T-helper 2 cell treated with Interferon-gamma antibody and Interleukin-4, amounts not matched to agents 5 μg/mL and 100 μg/mL, for 36 hours (primary cell): Measurements from ENCODE around the gene EEFSEC.

Experiments used
- DNase-seq: peaks from one replicate; pipeline ENCODE4 v3.0.0; 2021; ENCODE audit warnings: low spot score
- H3K27ac Mint-ChIP-seq: one replicate; pipeline ENCODE4 v1.8.0; 2021; ENCODE audit warnings: mild to moderate bottlenecking, mixed read lengths
- H3K27me3 Mint-ChIP-seq: one replicate; pipeline ENCODE4 v1.8.0; 2021; ENCODE audit warnings: low read depth, mixed read lengths
- H3K36me3 Mint-ChIP-seq: one replicate; pipeline ENCODE4 v1.8.0; 2021; ENCODE audit warnings: low read depth, mixed read lengths
- H3K4me1 Mint-ChIP-seq: one replicate; pipeline ENCODE4 v1.8.0; 2021; ENCODE audit warnings: low read depth, mixed read lengths
- H3K4me3 Mint-ChIP-seq: one replicate; pipeline ENCODE4 v1.8.0; 2022; ENCODE audit warnings: mild to moderate bottlenecking, moderate library complexity, mixed read lengths
- H3K9me3 Mint-ChIP-seq: one replicate; pipeline ENCODE4 v1.8.0; 2021; ENCODE audit warnings: mixed read lengths

EEFSEC gene

GRCh38 chr3:128433837-128434165 lies 280.5 kb downstream of the EEFSEC start:
- peaks cover 51% of the 10 kb centered on the region for H3K27me3 Mint-ChIP-seq
- H3K36me3 Mint-ChIP-seq: no peaks in the 10 kb centered on the region
- DNase-seq: no peak
- no peak overlapping the region for H3K4me3 Mint-ChIP-seq
- H3K27ac Mint-ChIP-seq: no peak overlapping the region
- no peaks in the 10 kb centered on the region for H3K4me1 Mint-ChIP-seq
- H3K9me3 Mint-ChIP-seq: no peaks in the 10 kb centered on the region

- H3K27ac Mint-ChIP-seq: no peak overlapping the region
- no peaks in the 10 kb centered on the region for H3K9me3 Mint-ChIP-seq
- no peaks in the 10 kb centered on the region for H3K36me3 Mint-ChIP-seq
- H3K4me1 Mint-ChIP-seq: no peaks in the 10 kb centered on the region
- peaks cover 54% of the 10 kb centered on the region for H3K27me3 Mint-ChIP-seq
- H3K4me3 Mint-ChIP-seq: no peak overlapping the region
- DNase-seq: no peak
Measured at GRCh38 chr3:128434524-128434923, 281.2 kb downstream of the EEFSEC start.

GRCh38 chr3:128435058-128435457 lies 281.8 kb downstream of the EEFSEC start:
- no peaks in the 10 kb centered on the region for H3K4me1 Mint-ChIP-seq
- no peak for DNase-seq
- no peaks in the 10 kb centered on the region for H3K9me3 Mint-ChIP-seq
- no peaks in the 10 kb centered on the region for H3K36me3 Mint-ChIP-seq
- no peak overlapping the region for H3K4me3 Mint-ChIP-seq
- H3K27ac Mint-ChIP-seq: no peak overlapping the region
- peaks cover 55% of the 10 kb centered on the region for H3K27me3 Mint-ChIP-seq

GRCh38 chr3:128435561-128435960 lies 282.3 kb downstream of the EEFSEC start:
- H3K36me3 Mint-ChIP-seq: no peaks in the 10 kb centered on the region
- DNase-seq: no peak
- no peak overlapping the region for H3K4me3 Mint-ChIP-seq
- H3K9me3 Mint-ChIP-seq: no peaks in the 10 kb centered on the region
- no peaks in the 10 kb centered on the region for H3K4me1 Mint-ChIP-seq
- H3K27ac Mint-ChIP-seq: no peak overlapping the region
- peaks cover 52% of the 10 kb centered on the region for H3K27me3 Mint-ChIP-seq

GRCh38 chr3:128436214-128436613 lies 282.9 kb downstream of the EEFSEC start:
- H3K4me1 Mint-ChIP-seq: no peaks in the 10 kb centered on the region
- DNase-seq: no peak
- H3K9me3 Mint-ChIP-seq: no peaks in the 10 kb centered on the region
- H3K36me3 Mint-ChIP-seq: no peaks in the 10 kb centered on the region
- H3K27ac Mint-ChIP-seq: no peak overlapping the region
- H3K27me3 Mint-ChIP-seq: peaks cover 46% of the 10 kb centered on the region
- H3K4me3 Mint-ChIP-seq: no peak overlapping the region

- Mint-ChIP-seq H3K27me3 (peaks cover 36% of the 10 kb centered on the region), H3K36me3 (no peaks in the 10 kb centered on the region), H3K4me3 (no peak overlapping the region), H3K4me1 (no peaks in the 10 kb centered on the region), H3K27ac (no peak overlapping the region), H3K9me3 (no peaks in the 10 kb centered on the region)
- no peak for DNase-seq
Measured at GRCh38 chr3:128438488-128439072, 285.3 kb downstream of the EEFSEC start.

- no peak overlapping the region for H3K27ac Mint-ChIP-seq
- DNase-seq: no peak
- no peaks in the 10 kb centered on the region for H3K36me3 Mint-ChIP-seq
- H3K9me3 Mint-ChIP-seq: no peaks in the 10 kb centered on the region
- peaks cover 31% of the 10 kb centered on the region for H3K27me3 Mint-ChIP-seq
- H3K4me3 Mint-ChIP-seq: no peak overlapping the region
- H3K4me1 Mint-ChIP-seq: no peaks in the 10 kb centered on the region
Measured at GRCh38 chr3:128439226-128439625, 285.9 kb downstream of the EEFSEC start.

GRCh38 chr3:128442070-128442469 lies 288.8 kb downstream of the EEFSEC start:
- peaks cover under 1% of the 10 kb centered on the region for H3K4me1 Mint-ChIP-seq
- H3K27me3 Mint-ChIP-seq: peaks cover 22% of the 10 kb centered on the region
- H3K9me3 Mint-ChIP-seq: peaks cover 18% of the 10 kb centered on the region
- DNase-seq: no peak
- H3K27ac Mint-ChIP-seq: no peak overlapping the region
- peaks cover 2% of the 10 kb centered on the region for H3K36me3 Mint-ChIP-seq
- H3K4me3 Mint-ChIP-seq: no peak overlapping the region

GRCh38 chr3:128442949-128443348 lies 289.7 kb downstream of the EEFSEC start:
- no peak for DNase-seq
- H3K9me3 Mint-ChIP-seq: peaks cover 24% of the 10 kb centered on the region
- H3K27me3 Mint-ChIP-seq: peaks cover 19% of the 10 kb centered on the region
- H3K4me3 Mint-ChIP-seq: no peak overlapping the region
- H3K27ac Mint-ChIP-seq: no peak overlapping the region
- peaks cover 6% of the 10 kb centered on the region for H3K36me3 Mint-ChIP-seq
- H3K4me1 Mint-ChIP-seq: peaks cover 6% of the 10 kb centered on the region

GRCh38 chr3:128443771-128444170 lies 290.5 kb downstream of the EEFSEC start:
- H3K36me3 Mint-ChIP-seq: peaks cover 10% of the 10 kb centered on the region
- H3K27ac Mint-ChIP-seq: no peak overlapping the region
- DNase-seq: no peak
- no peak overlapping the region for H3K4me3 Mint-ChIP-seq
- peaks cover 19% of the 10 kb centered on the region for H3K27me3 Mint-ChIP-seq
- H3K4me1 Mint-ChIP-seq: peaks cover 12% of the 10 kb centered on the region
- peaks cover 30% of the 10 kb centered on the region for H3K9me3 Mint-ChIP-seq

- H3K4me3 Mint-ChIP-seq: no peak overlapping the region
- no peak overlapping the region for H3K27ac Mint-ChIP-seq
Measured at GRCh38 chr3:128445357-128445756, 292.1 kb downstream of the EEFSEC start.

GRCh38 chr3:128446821-128447220 lies 293.5 kb downstream of the EEFSEC start:
- peaks cover 12% of the 10 kb centered on the region for H3K27me3 Mint-ChIP-seq
- DNase-seq: no peak
- no peak overlapping the region for H3K4me3 Mint-ChIP-seq
- peaks cover 10% of the 10 kb centered on the region for H3K36me3 Mint-ChIP-seq
- H3K27ac Mint-ChIP-seq: no peak overlapping the region
- peaks cover 16% of the 10 kb centered on the region for H3K4me1 Mint-ChIP-seq
- peaks cover 34% of the 10 kb centered on the region for H3K9me3 Mint-ChIP-seq

More at GRCh38 chr3:128445357-128445756, 292.1 kb downstream of the EEFSEC start:
- peaks cover 32% of the 10 kb centered on the region for H3K9me3 Mint-ChIP-seq
- H3K36me3 Mint-ChIP-seq: peaks cover 10% of the 10 kb centered on the region
- peaks cover 12% of the 10 kb centered on the region for H3K27me3 Mint-ChIP-seq
- H3K4me1 Mint-ChIP-seq: peaks cover 16% of the 10 kb centered on the region
- no peak for DNase-seq

- Mint-ChIP-seq H3K27ac (peak overlapping the region; percentile 42), H3K9me3 (peaks cover 34% of the 10 kb centered on the region), H3K4me1 (peaks cover 16% of the 10 kb centered on the region), H3K36me3 (peaks cover 10% of the 10 kb centered on the region), H3K4me3 (no peak overlapping the region), H3K27me3 (peaks cover 12% of the 10 kb centered on the region)
- DNase-seq: peak; percentile 67
Measured at GRCh38 chr3:128447561-128448013, 294.3 kb downstream of the EEFSEC start.

GRCh38 chr3:128448491-128448890 lies 295.2 kb downstream of the EEFSEC start:
- H3K27ac Mint-ChIP-seq: peak overlapping the region; percentile 87
- DNase-seq: no peak
- H3K4me1 Mint-ChIP-seq: peaks cover 16% of the 10 kb centered on the region
- H3K27me3 Mint-ChIP-seq: peaks cover 8% of the 10 kb centered on the region
- H3K4me3 Mint-ChIP-seq: peak overlapping the region; percentile 40
- peaks cover 10% of the 10 kb centered on the region for H3K36me3 Mint-ChIP-seq
- H3K9me3 Mint-ChIP-seq: peaks cover 34% of the 10 kb centered on the region

GRCh38 chr3:128449111-128449638 lies 295.9 kb downstream of the EEFSEC start:
- no peak overlapping the region for H3K4me3 Mint-ChIP-seq
- no peak overlapping the region for H3K27ac Mint-ChIP-seq
- H3K4me1 Mint-ChIP-seq: peaks cover 16% of the 10 kb centered on the region
- peaks cover 10% of the 10 kb centered on the region for H3K36me3 Mint-ChIP-seq
- peaks cover 34% of the 10 kb centered on the region for H3K9me3 Mint-ChIP-seq
- H3K27me3 Mint-ChIP-seq: peaks cover 10% of the 10 kb centered on the region
- DNase-seq: no peak
